Neuronal stem cell (in vitro differentiated cells): ENCODE data around the gene TRIOBP.

ENCODE experiments used
- DNase-seq: peaks from one replicate; pipeline ENCODE4 v3.0.0-alpha.2; 2013; ENCODE audit warnings: low spot score
- H2AFZ ChIP-seq: one replicate; pipeline ENCODE4 v1.6.1; 2013; ENCODE audit warnings: mild to moderate bottlenecking, low read length, inconsistent platforms
- H2AK5ac ChIP-seq: 2 replicates; pipeline ENCODE4 v1.6.1; 2013; ENCODE audit warnings: low read depth, mild to moderate bottlenecking, inconsistent platforms, low read length, moderate library complexity, mixed read lengths
- H2BK120ac ChIP-seq: 2 replicates; pipeline ENCODE4 v1.6.1; 2013; ENCODE audit warnings: low read depth, mild to moderate bottlenecking, inconsistent platforms, low read length, moderate library complexity, mixed read lengths
- H2BK12ac ChIP-seq: one replicate; pipeline ENCODE4 v1.6.1; 2013; ENCODE audit warnings: low read length, inconsistent platforms
- H2BK15ac ChIP-seq: 2 replicates; pipeline ENCODE4 v1.6.1; 2013; ENCODE audit warnings: mild to moderate bottlenecking, low read length, inconsistent platforms, mixed read lengths
- H2BK5ac ChIP-seq: one replicate; pipeline ENCODE4 v1.6.1; 2013; ENCODE audit warnings: inconsistent platforms, mild to moderate bottlenecking, low read length, moderate library complexity
- H3K14ac ChIP-seq: one replicate; pipeline ENCODE4 v1.6.1; 2013; ENCODE audit warnings: low read length, inconsistent platforms
- H3K18ac ChIP-seq: 2 replicates; pipeline ENCODE4 v1.6.1; 2013; ENCODE audit warnings: low read length, inconsistent platforms
- H3K23ac ChIP-seq: 2 replicates; pipeline ENCODE4 v1.6.1; 2013; ENCODE audit warnings: low read depth, mild to moderate bottlenecking, mixed read lengths, low read length, inconsistent platforms; ENCODE audit not compliant: poor library complexity
- H3K27ac ChIP-seq: replicated peaks from 3 replicates; pipeline ENCODE4 v1.5.1; 2013; ENCODE audit warnings: low read length, inconsistent platforms
- H3K27me3 ChIP-seq, 3 experiments: 2 replicates each; pipeline ENCODE4 v1.6.1; 2013; ENCODE audit warnings: low read length in 3 of 3, mild to moderate bottlenecking in 2 of 3, inconsistent platforms in 1 of 3, low read depth in 1 of 3, mixed read lengths in 1 of 3, moderate library complexity in 1 of 3; ENCODE audit not compliant: control insufficient read depth in 3 of 3, insufficient read depth in 3 of 3
- H3K36me3 ChIP-seq, 2 donors: replicated peaks in 1 of 2; 2 replicates each; pipeline ENCODE4 v1.6.1; 2013; ENCODE audit warnings: low read length in 2 of 2; ENCODE audit not compliant: control insufficient read depth in 2 of 2, insufficient read depth in 2 of 2
- H3K4ac ChIP-seq: 2 replicates; pipeline ENCODE4 v1.6.1; 2013; ENCODE audit warnings: inconsistent platforms, mild to moderate bottlenecking, low read length, moderate library complexity
- H3K4me1 ChIP-seq, 2 donors: 1 replicate in 1 of 2; 2 replicates in 1 of 2; pipeline ENCODE4 v1.6.1; 2013; ENCODE audit warnings: low read length in 2 of 2, low read depth in 1 of 2; ENCODE audit not compliant: control insufficient read depth in 2 of 2, insufficient read depth in 1 of 2
- H3K4me2 ChIP-seq: one replicate; pipeline ENCODE4 v1.6.1; 2013; ENCODE audit warnings: mild to moderate bottlenecking, low read length, inconsistent platforms; ENCODE audit not compliant: insufficient read depth, poor library complexity, severe bottlenecking
- H3K4me3 ChIP-seq, 2 donors: 2 replicates each; pipeline ENCODE4 v1.5.1; 2013; ENCODE audit warnings: low read length in 2 of 2, mild to moderate bottlenecking in 2 of 2, inconsistent platforms in 1 of 2, moderate library complexity in 1 of 2
- H3K79me1 ChIP-seq: one replicate; pipeline ENCODE4 v1.6.1; 2013; ENCODE audit warnings: low read depth, mild to moderate bottlenecking, inconsistent platforms, low read length, moderate library complexity
- H3K9ac ChIP-seq: one replicate; pipeline ENCODE4 v1.6.1; 2013; ENCODE audit warnings: mild to moderate bottlenecking, low read depth, low read length, inconsistent platforms; ENCODE audit not compliant: poor library complexity
- H3K9me3 ChIP-seq, 2 donors: replicated peaks in 1 of 2; 2 replicates each; pipeline versions ENCODE3 to v1.6.1; 2013; ENCODE audit warnings: low read length in 2 of 2, mild to moderate bottlenecking in 2 of 2, inconsistent platforms in 1 of 2, low read depth in 1 of 2, mixed read lengths in 1 of 2, moderate library complexity in 1 of 2; ENCODE audit not compliant: control insufficient read depth in 2 of 2, insufficient read depth in 1 of 2
- H4K8ac ChIP-seq: one replicate; pipeline ENCODE4 v1.6.1; 2013; ENCODE audit warnings: low read depth, mild to moderate bottlenecking, inconsistent platforms, low read length, moderate library complexity
- H4K91ac ChIP-seq: one replicate; pipeline ENCODE4 v1.6.1; 2013; ENCODE audit warnings: low read length, low read depth, mild to moderate bottlenecking, inconsistent platforms; ENCODE audit not compliant: poor library complexity
- WGBS, 2 donors: extraction: QIAGEN DNeasy Blood & Tissue Kit; methylation state at CpG; one replicate each; pipeline ENCODE4 v1.1.7; 2013; ENCODE audit warnings: missing lambda C conversion rate in 2 of 2, mixed read lengths in 1 of 2; ENCODE audit not compliant: insufficient read length in 2 of 2, insufficient replicate concordance in 1 of 2; ENCODE audit errors: extremely low coverage in 2 of 2; 5-methylcytosine and 5-hydroxymethylcytosine counted together

TRIOBP gene

DNA sequence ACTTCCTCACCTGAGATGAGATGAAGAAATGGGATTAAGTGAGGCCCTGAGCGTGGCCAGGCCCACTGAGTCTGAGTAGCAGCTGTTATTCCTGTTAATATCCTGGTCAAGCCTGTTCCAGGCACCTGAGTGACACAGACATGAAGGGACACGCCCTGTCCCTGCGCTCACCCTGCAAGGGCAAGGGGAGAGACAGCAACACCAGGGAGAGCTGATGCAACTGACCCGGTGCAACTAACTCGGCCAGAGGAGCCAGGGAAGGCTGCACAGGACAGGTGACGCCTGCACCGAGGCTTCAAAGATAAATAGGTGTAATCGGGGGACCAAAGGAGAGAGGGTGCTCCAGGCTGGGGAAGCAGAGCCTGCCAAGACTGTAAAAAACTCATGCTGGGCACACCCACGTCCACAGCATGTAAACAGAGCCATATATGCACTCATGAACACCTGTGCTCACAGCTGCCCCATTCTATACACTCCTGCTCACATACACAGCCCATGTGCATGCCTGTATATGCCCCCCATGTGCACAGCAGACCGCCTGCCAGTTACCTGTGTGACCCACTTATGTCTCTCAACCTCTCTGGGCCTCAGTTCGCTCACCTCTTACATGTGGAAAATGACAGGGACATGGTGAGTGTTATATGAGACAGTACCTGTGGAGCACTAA, 88.1 kb downstream of the TRIOBP start:
- H2BK120ac ChIP-seq = no peak overlapping the region
- peak overlapping the region; percentile 74 for H3K18ac ChIP-seq
- no peak overlapping the region for H4K8ac ChIP-seq
- H3K27me3 ChIP-seq = no peaks in the 10 kb centered on the region
- no peak overlapping the region for H3K4ac ChIP-seq
- H3K4me2 ChIP-seq = no peak overlapping the region
- no peak overlapping the region for H3K14ac ChIP-seq
- H2AK5ac ChIP-seq = no peak overlapping the region
- DNase-seq = no peak
- no peak overlapping the region for H3K9ac ChIP-seq
- H2BK15ac ChIP-seq = no peak overlapping the region
- H3K36me3 ChIP-seq = no peaks in the 10 kb centered on the region
- no peak overlapping the region for H3K23ac ChIP-seq
- no peak overlapping the region for H3K27ac ChIP-seq
- H2BK12ac ChIP-seq = no peak overlapping the region
- H3K4me1 ChIP-seq = peaks cover 0 to 3% of the 10 kb centered on the region in 2 donors
- H2BK5ac ChIP-seq = no peak overlapping the region
- no peak overlapping the region for H2AFZ ChIP-seq
- H3K79me1 ChIP-seq = no peaks in the 10 kb centered on the region
- H3K4me3 ChIP-seq = no peak overlapping the region
- WGBS, 2 donors = no CpG with 5 or more reads among the region's 11 CpGs
- peaks cover 0 to 1% of the 10 kb centered on the region in 2 donors for H3K9me3 ChIP-seq
- H4K91ac ChIP-seq = no peak overlapping the region

DNA sequence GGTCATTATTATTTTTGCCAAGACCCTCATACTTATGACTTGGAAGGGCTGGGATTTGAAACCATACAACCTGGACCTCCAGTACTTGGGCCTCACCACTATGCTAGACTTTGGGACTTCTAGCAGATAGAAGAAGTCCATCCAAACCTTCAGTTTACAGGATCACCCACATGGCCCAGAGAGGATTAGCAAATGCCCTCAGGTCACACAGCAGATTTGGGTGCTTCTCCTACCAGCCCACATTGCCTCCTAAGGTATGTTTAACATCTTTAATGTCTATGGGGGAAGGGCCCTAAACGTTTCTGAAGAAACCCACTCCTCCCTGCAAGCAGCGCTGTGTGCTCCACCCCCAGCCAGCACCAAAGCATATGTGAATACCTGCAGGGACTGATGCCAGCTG, 93.4 kb downstream of the TRIOBP start:
- no peaks in the 10 kb centered on the region for H3K27me3 ChIP-seq
- H2BK12ac ChIP-seq = peak overlapping the region; percentile 46
- H3K27ac ChIP-seq = no peak overlapping the region
- peaks cover 0 to 3% of the 10 kb centered on the region in 2 donors for H3K4me1 ChIP-seq
- H2AFZ ChIP-seq = no peak overlapping the region
- no peaks in the 10 kb centered on the region for H3K36me3 ChIP-seq
- peak overlapping the region in 1 of 2 donors; percentile 68 for H3K4me3 ChIP-seq
- H3K79me1 ChIP-seq = no peaks in the 10 kb centered on the region
- H3K4me2 ChIP-seq = no peak overlapping the region
- no peak overlapping the region for H3K18ac ChIP-seq
- WGBS, 2 donors = no CpG with 5 or more reads among the region's 2 CpGs
- no peak overlapping the region for H2AK5ac ChIP-seq
- H2BK15ac ChIP-seq = no peak overlapping the region
- no peak overlapping the region for H4K91ac ChIP-seq
- H3K9ac ChIP-seq = no peak overlapping the region
- no peak overlapping the region for H4K8ac ChIP-seq
- peak overlapping the region; percentile 56 for H3K14ac ChIP-seq
- no peak overlapping the region for H3K23ac ChIP-seq
- H3K9me3 ChIP-seq = no peaks in the 10 kb centered on the region
- no peak for DNase-seq
- H3K4ac ChIP-seq = no peak overlapping the region
- no peak overlapping the region for H2BK5ac ChIP-seq
- no peak overlapping the region for H2BK120ac ChIP-seq

DNA sequence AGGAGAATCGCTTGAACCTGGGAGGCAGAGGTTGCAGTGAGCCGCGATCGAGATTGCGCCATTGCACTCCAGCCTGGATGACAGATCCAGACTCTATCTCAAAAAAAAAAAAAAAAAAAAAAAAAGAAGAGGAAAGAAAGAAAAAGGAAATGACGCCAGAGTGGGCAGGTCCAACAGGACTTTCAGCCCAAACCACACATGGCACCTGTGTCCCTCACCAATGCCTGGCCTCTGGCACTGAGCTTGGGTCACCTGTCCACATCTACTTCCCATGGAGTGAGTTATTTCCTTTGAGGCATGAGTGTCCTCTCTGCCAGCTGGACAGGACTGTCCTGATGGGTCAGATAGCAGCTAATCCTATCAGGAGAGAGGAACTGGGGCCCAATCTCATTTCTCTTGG, 95.6 kb downstream of the TRIOBP start:
- Histone ChIP-seq H3K9ac (no peak overlapping the region), H3K4me3 (no peak overlapping the region), H3K18ac (no peak overlapping the region), H2BK120ac (no peak overlapping the region), H3K36me3 (no peaks in the 10 kb centered on the region), H2AK5ac (no peak overlapping the region), H2BK12ac (no peak overlapping the region), H2AFZ (no peak overlapping the region), H3K27me3 (no peaks in the 10 kb centered on the region), H3K4me2 (no peak overlapping the region), H3K9me3 (no peaks in the 10 kb centered on the region), H3K4ac (no peak overlapping the region), H3K27ac (no peak overlapping the region), H2BK15ac (no peak overlapping the region), H3K14ac (no peak overlapping the region), H3K23ac (no peak overlapping the region), H4K8ac (no peak overlapping the region), H2BK5ac (no peak overlapping the region), H4K91ac (no peak overlapping the region), H3K4me1 (peaks cover 0 to 3% of the 10 kb centered on the region in 2 donors), H3K79me1 (peaks cover 2% of the 10 kb centered on the region)
- no peak for DNase-seq
- WGBS, 2 donors = no CpG with 5 or more reads among the region's 6 CpGs

DNA sequence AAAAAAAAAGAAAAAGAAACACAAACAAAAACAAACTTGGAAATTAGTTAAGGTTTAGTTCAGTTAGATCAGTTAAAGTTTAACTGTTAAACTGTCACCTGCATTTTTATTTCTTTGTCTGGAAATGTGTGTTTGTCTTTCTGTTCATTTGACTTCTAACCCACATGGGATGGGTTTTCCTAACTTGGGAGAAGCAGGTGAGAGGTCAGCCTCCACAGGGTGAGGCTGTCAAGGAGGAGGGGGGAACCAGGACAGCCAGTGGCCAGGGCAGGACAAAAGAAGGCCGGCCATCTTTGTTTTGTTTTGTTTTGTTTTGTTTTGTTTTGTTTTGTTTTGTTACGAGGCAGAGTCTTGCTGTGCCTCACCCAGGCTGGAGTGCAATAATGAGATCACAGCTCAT, 97.5 kb downstream of the TRIOBP start:
- Histone ChIP-seq H3K4me2 (no peak overlapping the region), H3K27ac (no peak overlapping the region), H2BK120ac (no peak overlapping the region), H3K14ac (no peak overlapping the region), H4K91ac (no peak overlapping the region), H2BK12ac (no peak overlapping the region), H2AK5ac (no peak overlapping the region), H3K27me3 (no peaks in the 10 kb centered on the region), H2BK5ac (no peak overlapping the region), H3K4ac (no peak overlapping the region), H3K36me3 (no peaks in the 10 kb centered on the region), H3K23ac (no peak overlapping the region), H2AFZ (peak overlapping the region; percentile 59), H3K9ac (no peak overlapping the region), H3K18ac (no peak overlapping the region), H2BK15ac (no peak overlapping the region), H3K4me1 (peaks cover 0 to 3% of the 10 kb centered on the region in 2 donors), H4K8ac (no peak overlapping the region), H3K9me3 (no peaks in the 10 kb centered on the region), H3K4me3 (no peak overlapping the region), H3K79me1 (peaks cover 2% of the 10 kb centered on the region)
- DNase-seq = no peak
- no CpG with 5 or more reads among the region's 2 CpGs for WGBS, 2 donors
